IPS DF 4.7 (cell line): ENCODE results near the gene PGM1.

Experiments
- DNase-seq: peaks from one replicate; pipeline ENCODE4 v3.0.0-alpha.2; 2013; ENCODE audit warnings: low spot score; ENCODE audit errors: extremely low read depth

The PGM1 gene

GRCh38 chr1:63632110-63632509 lies 38.9 kb downstream of the PGM1 start:
- no peak for DNase-seq

GRCh38 chr1:63633281-63633680 lies 40.1 kb downstream of the PGM1 start:
- no peak for DNase-seq

- DNase-seq: no peak
Observed at GRCh38 chr1:63634471-63634870, 41.3 kb downstream of the PGM1 start.

GRCh38 chr1:63635681-63636080 lies 42.5 kb downstream of the PGM1 start:
- DNase-seq: no peak

GRCh38 chr1:63636192-63637105 lies 43.2 kb downstream of the PGM1 start:
- DNase-seq: no peak

- no peak for DNase-seq
Observed at GRCh38 chr1:63638471-63638870, 45.3 kb downstream of the PGM1 start.

- no peak for DNase-seq
Observed at GRCh38 chr1:63638875-63639274, 45.7 kb downstream of the PGM1 start.

GRCh38 chr1:63640633-63641567 lies 47.7 kb downstream of the PGM1 start:
- no peak for DNase-seq

GRCh38 chr1:63641615-63642014 lies 48.4 kb downstream of the PGM1 start:
- no peak for DNase-seq

GRCh38 chr1:63642901-63643300 lies 49.7 kb downstream of the PGM1 start:
- DNase-seq: no peak

GRCh38 chr1:63643517-63643916 lies 50.3 kb downstream of the PGM1 start:
- DNase-seq: no peak

- DNase-seq: no peak
Observed at GRCh38 chr1:63643926-63644325, 50.7 kb downstream of the PGM1 start.

- DNase-seq: no peak
Observed at GRCh38 chr1:63645317-63645716, 52.1 kb downstream of the PGM1 start.

GRCh38 chr1:63648689-63649088 lies 55.5 kb downstream of the PGM1 start:
- DNase-seq: no peak

- no peak for DNase-seq
Observed at GRCh38 chr1:63651161-63651701, 58.0 kb downstream of the PGM1 start.

- no peak for DNase-seq
Observed at GRCh38 chr1:63653976-63654375, 60.8 kb downstream of the PGM1 start.

GRCh38 chr1:63659448-63659847 lies 66.2 kb downstream of the PGM1 start:
- no peak for DNase-seq

- DNase-seq: no peak
Observed at GRCh38 chr1:63662056-63662836, 69.0 kb downstream of the PGM1 start.

- peak; percentile 46 for DNase-seq
Observed at GRCh38 chr1:63662841-63663240, 69.6 kb downstream of the PGM1 start.

- no peak for DNase-seq
Observed at GRCh38 chr1:63663301-63663700, 70.1 kb downstream of the PGM1 start.

- DNase-seq: no peak
Observed at GRCh38 chr1:63663873-63664272, 70.7 kb downstream of the PGM1 start.
